HepG2 (cell line): ENCODE measurements around the gene MCU. TPM values are rescaled to one million over a fixed set of nuclear protein-coding genes. Genes with fewer than 3 reads are reported as not detected.

Experiments
- AFF4 ChIP-seq: sonication (generic); formaldehyde crosslinking; IDR thresholded peaks from 2 replicates; pipeline ENCODE4 v1.4.0; 2020; ENCODE audit warnings: missing genetic modification reagents
- CEBPB ChIP-seq: IDR thresholded peaks from 2 replicates; pipeline ENCODE4 v1.6.1; 2011; ENCODE audit warnings: low read depth, low read length, improper control_type of control experiment, borderline replicate concordance
- CEBPZ ChIP-seq: IDR thresholded peaks from 2 replicates; pipeline ENCODE4 v1.6.1; 2012; ENCODE audit warnings: low read length, improper control_type of control experiment
- GATAD1 ChIP-seq: IDR thresholded peaks from 2 replicates; pipeline ENCODE4 v1.6.1; 2016; ENCODE audit warnings: missing genetic modification reagents, missing compliant biosample characterization
- HNRNPUL1 ChIP-seq: fragments of 200-400 bp; formaldehyde crosslinking; IDR thresholded peaks from 2 replicates; pipeline ENCODE4 v1.6.1; 2017; ENCODE audit warnings: low read depth, mild to moderate bottlenecking, low read length, moderate library complexity
- MED1 ChIP-seq: sonication (generic); formaldehyde crosslinking; IDR thresholded peaks from 2 replicates; pipeline ENCODE4 v1.4.0; 2020; ENCODE audit warnings: missing genetic modification reagents
- MEIS1 ChIP-seq: sonication (generic); formaldehyde crosslinking; IDR thresholded peaks from 2 replicates; pipeline ENCODE4 v1.9.0; 2021; ENCODE audit warnings: mild to moderate bottlenecking, missing genetic modification reagents, moderate library complexity, borderline replicate concordance
- MIER3 ChIP-seq: IDR thresholded peaks from 2 replicates; pipeline ENCODE4 v1.6.1; 2016; ENCODE audit warnings: missing compliant biosample characterization, borderline replicate concordance
- NCOA1 ChIP-seq: sonication (generic); formaldehyde crosslinking; IDR thresholded peaks from 2 replicates; pipeline ENCODE4 v1.9.0; 2021; ENCODE audit warnings: missing genetic modification reagents
- RNF2 ChIP-seq: fragments of 450-650 bp; conservative IDR thresholded peaks from 2 replicates; pipeline ENCODE4 v1.6.1; 2016; ENCODE audit warnings: low read depth
- SALL1 ChIP-seq: sonication (generic); formaldehyde crosslinking; IDR thresholded peaks from 2 replicates; pipeline ENCODE4 v1.8.0; 2022; ENCODE audit warnings: mild to moderate bottlenecking, missing genetic modification reagents
- SP1 ChIP-seq, 2 experiments: fragments of 450-650 bp in 1 of 2; sonication (generic) in 1 of 2; formaldehyde crosslinking in 1 of 2; IDR thresholded peaks; 2 replicates each; pipeline versions ENCODE4 v1.4.0 to v1.6.1; 2016 to 2020; ENCODE audit warnings: missing genetic modification reagents in 1 of 2
- TARDBP ChIP-seq: sonication (generic); formaldehyde crosslinking; IDR thresholded peaks from 2 replicates; pipeline ENCODE4 v1.8.0; 2022; ENCODE audit warnings: mild to moderate bottlenecking, missing genetic modification reagents
- TBX2 ChIP-seq: sonication (generic); formaldehyde crosslinking; IDR thresholded peaks from 2 replicates; pipeline ENCODE4 v1.5.0; 2020; ENCODE audit warnings: missing genetic modification reagents, mild to moderate bottlenecking, borderline replicate concordance
- ZBTB49 ChIP-seq: sonication (generic); formaldehyde crosslinking; IDR thresholded peaks from 2 replicates; pipeline ENCODE4 v1.4.0; 2020; ENCODE audit warnings: missing genetic modification reagents, borderline replicate concordance
- ZFP62 ChIP-seq: sonication (generic); formaldehyde crosslinking; IDR thresholded peaks from 2 replicates; pipeline ENCODE4 v1.4.0; 2020; ENCODE audit warnings: missing genetic modification reagents
- ZFY ChIP-seq: sonication (generic); formaldehyde crosslinking; IDR thresholded peaks from 2 replicates; pipeline ENCODE4 v1.4.0; 2020; ENCODE audit warnings: missing genetic modification reagents
- ZNF10 ChIP-seq: sonication (generic); formaldehyde crosslinking; IDR thresholded peaks from 2 replicates; pipeline ENCODE4 v1.4.0; 2020; ENCODE audit warnings: mild to moderate bottlenecking, low read depth, missing genetic modification reagents, borderline replicate concordance
- ZNF589 ChIP-seq: sonication (generic); formaldehyde crosslinking; conservative IDR thresholded peaks from 2 replicates; pipeline ENCODE4 v1.8.0; 2022; ENCODE audit warnings: mild to moderate bottlenecking, moderate library complexity, missing genetic modification reagents
- ZNF616 ChIP-seq: sonication (generic); formaldehyde crosslinking; IDR thresholded peaks from 2 replicates; pipeline ENCODE4 v1.5.0; 2020; ENCODE audit warnings: low read depth, mild to moderate bottlenecking, missing genetic modification reagents
- ZNF878 ChIP-seq: sonication (generic); formaldehyde crosslinking; IDR thresholded peaks from 2 replicates; pipeline ENCODE4 v1.8.1; 2023; ENCODE audit warnings: mild to moderate bottlenecking, missing genetic modification reagents, moderate library complexity
- polyA plus RNA-seq, 8 experiments: library from polyadenylated mRNA; depleted of rRNA in 3 of 8; stranded (reverse) in 7 of 8; unstranded in 1 of 8; fragments of >200 nt; fragmentation: Illumina TruSeq in 4 of 8; extraction: Trizol in 4 of 8; gene quantifications; 2 replicates each; pipeline versions ENCODE4 v1.2.1 to v1.2.3, GENCODE V29; 2011 to 2016; ENCODE audit warnings: low read depth in 4 of 8, missing spikeins in 1 of 8, mixed read lengths in 1 of 8; ENCODE audit not compliant: insufficient read depth in 1 of 8
- total RNA-seq, 5 experiments: library from RNA; depleted of rRNA; stranded (reverse); fragments of >200 nt; fragmentation: Illumina TruSeq; extraction: Trizol; gene quantifications; 2 replicates each; pipeline ENCODE4 v1.2.3, GENCODE V29; 2016; ENCODE audit warnings: low read depth in 1 of 5

The MCU gene
- total and polyA plus RNA-seq, 2 of the 13 experiments (the other 11 are each of a cell fraction or from before 2014, with no cell fraction given), result 25.9 to 64.5 TPM

- TF ChIP-seq AFF4 (CRISPR knock-in tag) (no peak), ZNF616 (CRISPR knock-in tag) (no peak; the same call in 1 of the 2 replicates), ZBTB49 (CRISPR knock-in tag) (no peak), SALL1 (CRISPR knock-in tag) (peak; percentile 87), RNF2 (no peak), NCOA1 (no peak), ZFY (peak; percentile 50), TARDBP (CRISPR knock-in tag) (no peak), CEBPB (no peak), HNRNPUL1 (no peak), MED1 (peak; percentile 77), GATAD1 (no peak), ZFP62 (CRISPR knock-in tag) (no peak), MEIS1 (CRISPR knock-in tag) (no peak), TBX2 (peak; percentile 61), ZNF878 (CRISPR knock-in tag) (no peak), ZNF589 (CRISPR knock-in tag) (no peak), CEBPZ (no peak), ZNF10 (CRISPR knock-in tag) (no peak), SP1 (IDR thresholded peaks at IDR 0.05) (no peak), SP1 (CRISPR knock-in tag; IDR thresholded peaks at IDR 0.05) (peak; percentile 89), MIER3 (CRISPR knock-in tag) (no peak)
These were observed at the start of gene MCU (continued) for GRCh38 chr10:72691863-72692743.
